Measurements from ENCODE around the gene KIF16B. TPM values are rescaled to one million over a fixed set of nuclear protein-coding genes. Genes with fewer than 3 reads are reported as not detected.

KIF16B gene
- total and polyA plus RNA-seq, 2 experiments from 2014 or later: 8.2 to 26.5 TPM

- DNase-seq (ENCODE audit: low read depth in 1 of 2, low spot score in 1 of 2): no peak
- no peak overlapping the region for H3K27ac ChIP-seq
- H3K4me1 ChIP-seq (ENCODE audit: low read depth): no peaks in the 10 kb centered on the region
- H3K4me3 ChIP-seq: no peak overlapping the region
- no peaks in the 10 kb centered on the region for H3K9me3 ChIP-seq (ENCODE audit: low read depth)
- no peaks in the 10 kb centered on the region for H3K36me3 ChIP-seq
- TF ChIP-seq, protein P1, sequence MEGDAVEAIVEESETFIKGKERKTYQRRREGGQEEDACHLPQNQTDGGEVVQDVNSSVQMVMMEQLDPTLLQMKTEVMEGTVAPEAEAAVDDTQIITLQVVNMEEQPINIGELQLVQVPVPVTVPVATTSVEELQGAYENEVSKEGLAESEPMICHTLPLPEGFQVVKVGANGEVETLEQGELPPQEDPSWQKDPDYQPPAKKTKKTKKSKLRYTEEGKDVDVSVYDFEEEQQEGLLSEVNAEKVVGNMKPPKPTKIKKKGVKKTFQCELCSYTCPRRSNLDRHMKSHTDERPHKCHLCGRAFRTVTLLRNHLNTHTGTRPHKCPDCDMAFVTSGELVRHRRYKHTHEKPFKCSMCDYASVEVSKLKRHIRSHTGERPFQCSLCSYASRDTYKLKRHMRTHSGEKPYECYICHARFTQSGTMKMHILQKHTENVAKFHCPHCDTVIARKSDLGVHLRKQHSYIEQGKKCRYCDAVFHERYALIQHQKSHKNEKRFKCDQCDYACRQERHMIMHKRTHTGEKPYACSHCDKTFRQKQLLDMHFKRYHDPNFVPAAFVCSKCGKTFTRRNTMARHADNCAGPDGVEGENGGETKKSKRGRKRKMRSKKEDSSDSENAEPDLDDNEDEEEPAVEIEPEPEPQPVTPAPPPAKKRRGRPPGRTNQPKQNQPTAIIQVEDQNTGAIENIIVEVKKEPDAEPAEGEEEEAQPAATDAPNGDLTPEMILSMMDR (IDR thresholded peaks at IDR 0.05; ENCODE audit: low read depth, low read length): no peak
- H3K27me3 ChIP-seq: no peaks in the 10 kb centered on the region
Measured at GRCh38 chr20:16270989-16271388, 302.3 kb downstream of the KIF16B start.

GRCh38 chr20:16270314-16270931, 302.8 kb downstream of the KIF16B start:
- DNase-seq (ENCODE audit: low read depth in 1 of 2, low spot score in 1 of 2): no peak
- TF ChIP-seq, protein P1 (IDR thresholded peaks at IDR 0.05; ENCODE audit: low read depth, low read length): no peak
- no peaks in the 10 kb centered on the region for H3K36me3 ChIP-seq
- no peak overlapping the region for H3K4me3 ChIP-seq
- no peaks in the 10 kb centered on the region for H3K9me3 ChIP-seq (ENCODE audit: low read depth)
- H3K27me3 ChIP-seq: no peaks in the 10 kb centered on the region
- no peak overlapping the region for H3K27ac ChIP-seq
- H3K4me1 ChIP-seq (ENCODE audit: low read depth): no peaks in the 10 kb centered on the region

- no peak for DNase-seq (ENCODE audit: low read depth in 1 of 2, low spot score in 1 of 2)
- H3K4me3 ChIP-seq: no peak overlapping the region
- TF ChIP-seq, protein P1 (IDR thresholded peaks at IDR 0.05; ENCODE audit: low read depth, low read length): no peak
- H3K36me3 ChIP-seq: no peaks in the 10 kb centered on the region
- H3K9me3 ChIP-seq (ENCODE audit: low read depth): no peaks in the 10 kb centered on the region
- H3K27ac ChIP-seq: no peak overlapping the region
- H3K27me3 ChIP-seq: no peaks in the 10 kb centered on the region
- H3K4me1 ChIP-seq (ENCODE audit: low read depth): no peaks in the 10 kb centered on the region
Measured at GRCh38 chr20:16267526-16267925, 305.7 kb downstream of the KIF16B start.

GRCh38 chr20:16265334-16265733, 307.9 kb downstream of the KIF16B start:
- H3K4me1 ChIP-seq (ENCODE audit: low read depth): no peaks in the 10 kb centered on the region
- H3K4me3 ChIP-seq: no peak overlapping the region
- no peaks in the 10 kb centered on the region for H3K27me3 ChIP-seq
- H3K36me3 ChIP-seq: no peaks in the 10 kb centered on the region
- H3K27ac ChIP-seq: no peak overlapping the region
- no peaks in the 10 kb centered on the region for H3K9me3 ChIP-seq (ENCODE audit: low read depth)
- no peak for DNase-seq (ENCODE audit: low read depth in 1 of 2, low spot score in 1 of 2)
- TF ChIP-seq, protein P1 (IDR thresholded peaks at IDR 0.05; ENCODE audit: low read depth, low read length): no peak

- Histone ChIP-seq H3K27ac (no peak overlapping the region), H3K4me3 (no peak overlapping the region), H3K27me3 (no peaks in the 10 kb centered on the region), H3K4me1 (ENCODE audit: low read depth) (no peaks in the 10 kb centered on the region), H3K36me3 (no peaks in the 10 kb centered on the region), H3K9me3 (ENCODE audit: low read depth) (no peaks in the 10 kb centered on the region)
- TF ChIP-seq, protein P1 (IDR thresholded peaks at IDR 0.05; ENCODE audit: low read depth, low read length): no peak
- DNase-seq (ENCODE audit: low read depth in 1 of 2, low spot score in 1 of 2): no peak
Measured at GRCh38 chr20:16263582-16263981, 309.7 kb downstream of the KIF16B start.
